PFSK-1 (cell line): ENCODE results near the gene ADGB.

ENCODE experiments used
- POLR2AphosphoS5 ChIP-seq: IDR thresholded peaks from 2 replicates; pipeline ENCODE4 v1.6.1; 2012; ENCODE audit warnings: low read depth, mild to moderate bottlenecking, control low read depth, low read length, moderate library complexity
- TAF1 ChIP-seq: IDR thresholded peaks from 2 replicates; pipeline ENCODE4 v1.6.1; 2012; ENCODE audit warnings: low read length, control low read depth, borderline replicate concordance; ENCODE audit not compliant: insufficient read depth

DNA sequence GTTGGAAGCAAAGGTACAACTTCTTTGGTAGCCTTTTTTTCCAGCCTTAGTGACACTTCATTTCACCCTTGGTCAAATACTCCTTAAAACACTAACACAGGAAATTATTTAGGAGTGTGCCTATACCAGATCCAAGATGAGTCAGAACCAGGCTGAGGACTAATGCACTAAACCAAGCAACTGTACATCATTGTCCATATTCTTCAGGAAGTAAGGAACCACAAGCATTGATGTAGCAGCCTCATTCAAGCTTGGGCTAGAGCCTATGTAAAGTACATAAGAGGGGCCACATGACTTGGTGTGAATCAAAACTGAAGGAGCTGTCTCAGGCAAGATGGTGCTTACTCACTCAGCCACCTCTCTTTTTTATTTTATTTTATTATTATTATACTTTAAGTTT, 20.7 kb upstream of the ADGB start:
- TF ChIP-seq TAF1 (no peak), POLR2AphosphoS5 (no peak)
